Measurements from ENCODE around the gene WNT4.

DNA sequence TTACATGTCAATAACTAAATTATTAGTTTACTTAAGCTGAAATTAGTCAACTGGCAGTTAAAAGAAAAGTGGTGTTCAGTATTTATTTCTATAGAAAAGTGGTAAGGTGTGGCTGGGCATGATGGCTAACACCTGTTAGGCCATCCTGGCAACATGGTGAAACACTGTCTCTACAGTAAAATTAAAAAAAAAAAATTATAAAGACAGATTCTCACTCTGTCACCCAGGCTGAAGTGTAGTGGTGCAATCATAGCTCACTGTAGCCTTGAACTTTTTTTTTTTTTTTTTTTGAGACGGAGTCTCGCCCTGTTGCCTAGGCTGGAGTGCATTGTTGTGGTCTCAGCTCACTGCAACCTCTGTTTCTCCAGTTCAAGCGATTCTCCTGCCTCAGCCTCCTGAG lies 32.9 kb downstream of the WNT4 start:
- TF ChIP-seq, protein P1, sequence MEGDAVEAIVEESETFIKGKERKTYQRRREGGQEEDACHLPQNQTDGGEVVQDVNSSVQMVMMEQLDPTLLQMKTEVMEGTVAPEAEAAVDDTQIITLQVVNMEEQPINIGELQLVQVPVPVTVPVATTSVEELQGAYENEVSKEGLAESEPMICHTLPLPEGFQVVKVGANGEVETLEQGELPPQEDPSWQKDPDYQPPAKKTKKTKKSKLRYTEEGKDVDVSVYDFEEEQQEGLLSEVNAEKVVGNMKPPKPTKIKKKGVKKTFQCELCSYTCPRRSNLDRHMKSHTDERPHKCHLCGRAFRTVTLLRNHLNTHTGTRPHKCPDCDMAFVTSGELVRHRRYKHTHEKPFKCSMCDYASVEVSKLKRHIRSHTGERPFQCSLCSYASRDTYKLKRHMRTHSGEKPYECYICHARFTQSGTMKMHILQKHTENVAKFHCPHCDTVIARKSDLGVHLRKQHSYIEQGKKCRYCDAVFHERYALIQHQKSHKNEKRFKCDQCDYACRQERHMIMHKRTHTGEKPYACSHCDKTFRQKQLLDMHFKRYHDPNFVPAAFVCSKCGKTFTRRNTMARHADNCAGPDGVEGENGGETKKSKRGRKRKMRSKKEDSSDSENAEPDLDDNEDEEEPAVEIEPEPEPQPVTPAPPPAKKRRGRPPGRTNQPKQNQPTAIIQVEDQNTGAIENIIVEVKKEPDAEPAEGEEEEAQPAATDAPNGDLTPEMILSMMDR (IDR thresholded peaks at IDR 0.05), result no peak
- TF ChIP-seq EZH2 (IDR thresholded peaks at IDR 0.05), result no peak

All from neural progenitor cell (in vitro differentiated cells).